HEK293 (cell line): ENCODE measurements around the gene HNRNPUL2.

Experiments
- YY1 ChIP-seq: fragments of 450-650 bp; formaldehyde crosslinking; IDR thresholded peaks from 2 replicates; pipeline ENCODE4 v1.5.1; 2018; ENCODE audit warnings: missing biosample characterization, missing genetic modification characterization
- ZFP41 ChIP-seq: fragments of 450-650 bp; formaldehyde crosslinking; IDR thresholded peaks from 2 replicates; pipeline ENCODE4 v1.5.1; 2016; ENCODE audit warnings: missing biosample characterization, missing genetic modification characterization, borderline replicate concordance
- ZNF138 ChIP-seq: fragments of 450-650 bp; formaldehyde crosslinking; IDR thresholded peaks from 2 replicates; pipeline ENCODE4 v1.5.1; 2016; ENCODE audit warnings: missing biosample characterization, missing genetic modification characterization, borderline replicate concordance
- ZNF274 ChIP-seq, 2 experiments: fragments of 200-500 bp in 1 of 2; fragments of 450-650 bp in 1 of 2; sonication (Bioruptor generic) in 1 of 2; formaldehyde crosslinking in 1 of 2; IDR thresholded peaks; 2 replicates each; pipeline versions ENCODE4 v1.5.1 to v1.6.1; 2014 to 2016; ENCODE audit warnings: borderline replicate concordance in 1 of 2, inconsistent platforms in 1 of 2, low read length in 1 of 2, missing biosample characterization in 1 of 2, missing genetic modification characterization in 1 of 2
- ZNF354C ChIP-seq: fragments of 450-650 bp; formaldehyde crosslinking; IDR thresholded peaks from 2 replicates; pipeline ENCODE4 v1.5.1; 2016; ENCODE audit warnings: missing biosample characterization, missing genetic modification characterization, low read depth, borderline replicate concordance
- ZNF514 ChIP-seq: fragments of 450-650 bp; formaldehyde crosslinking; IDR thresholded peaks from 2 replicates; pipeline ENCODE4 v1.5.1; 2016; ENCODE audit warnings: missing biosample characterization, missing genetic modification characterization
- ZNF596 ChIP-seq: fragments of 450-650 bp; IDR thresholded peaks from 2 replicates; pipeline ENCODE4 v1.5.0; 2018; ENCODE audit warnings: missing biosample characterization, mild to moderate bottlenecking, missing genetic modification characterization, moderate library complexity
- ZNF776 ChIP-seq: fragments of 450-650 bp; formaldehyde crosslinking; IDR thresholded peaks from 2 replicates; pipeline ENCODE4 v1.5.0; 2017; ENCODE audit warnings: missing biosample characterization, missing genetic modification characterization, borderline replicate concordance
- ZNF777 ChIP-seq: fragments of 450-650 bp; formaldehyde crosslinking; IDR thresholded peaks from 2 replicates; pipeline ENCODE4 v1.5.1; 2017; ENCODE audit warnings: missing biosample characterization, missing genetic modification characterization, borderline replicate concordance
- TF ChIP-seq, protein P1 (sequence below): IDR thresholded peaks from 2 replicates; pipeline ENCODE4 v1.6.1; 2011; ENCODE audit warnings: mild to moderate bottlenecking, low read depth, low read length, borderline replicate concordance
- TF ChIP-seq, protein P2 (sequence below): fragments of 450-650 bp; formaldehyde crosslinking; IDR thresholded peaks from 2 replicates; pipeline ENCODE4 v1.5.1; 2017; ENCODE audit warnings: missing biosample characterization, missing genetic modification characterization
- TF ChIP-seq, protein P3 (sequence below): fragments of 450-650 bp; formaldehyde crosslinking; IDR thresholded peaks from 2 replicates; pipeline ENCODE4 v1.5.1; 2016; ENCODE audit warnings: missing biosample characterization, missing genetic modification characterization

DNA sequence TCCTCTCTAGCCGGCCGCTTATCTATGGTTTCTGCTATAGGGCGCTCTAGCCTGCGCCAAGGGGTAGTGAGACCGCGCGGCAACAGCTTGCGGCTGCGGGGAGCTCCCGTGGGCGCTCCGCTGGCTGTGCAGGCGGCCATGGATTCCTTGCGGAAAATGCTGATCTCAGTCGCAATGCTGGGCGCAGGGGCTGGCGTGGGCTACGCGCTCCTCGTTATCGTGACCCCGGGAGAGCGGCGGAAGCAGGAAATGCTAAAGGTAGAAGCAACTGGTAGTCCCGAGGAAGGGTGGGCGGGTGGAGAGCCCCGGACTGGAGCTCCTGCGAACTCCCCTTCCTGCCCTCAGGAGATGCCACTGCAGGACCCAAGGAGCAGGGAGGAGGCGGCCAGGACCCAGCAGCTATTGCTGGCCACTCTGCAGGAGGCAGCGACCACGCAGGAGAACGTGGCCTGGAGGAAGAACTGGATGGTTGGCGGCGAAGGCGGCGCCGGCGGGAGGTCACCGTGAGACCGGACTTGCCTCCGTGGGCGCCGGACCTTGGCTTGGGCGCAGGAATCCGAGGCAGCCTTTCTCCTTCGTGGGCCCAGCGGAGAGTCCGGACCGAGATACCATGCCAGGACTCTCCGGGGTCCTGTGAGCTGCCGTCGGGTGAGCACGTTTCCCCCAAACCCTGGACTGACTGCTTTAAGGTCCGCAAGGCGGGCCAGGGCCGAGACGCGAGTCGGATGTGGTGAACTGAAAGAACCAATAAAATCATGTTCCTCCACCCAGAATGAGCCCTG, 55.5 kb downstream of the HNRNPUL2 start, which contains the start of the genes LBHD1 and UQCC3:
- TF ChIP-seq, protein P1, sequence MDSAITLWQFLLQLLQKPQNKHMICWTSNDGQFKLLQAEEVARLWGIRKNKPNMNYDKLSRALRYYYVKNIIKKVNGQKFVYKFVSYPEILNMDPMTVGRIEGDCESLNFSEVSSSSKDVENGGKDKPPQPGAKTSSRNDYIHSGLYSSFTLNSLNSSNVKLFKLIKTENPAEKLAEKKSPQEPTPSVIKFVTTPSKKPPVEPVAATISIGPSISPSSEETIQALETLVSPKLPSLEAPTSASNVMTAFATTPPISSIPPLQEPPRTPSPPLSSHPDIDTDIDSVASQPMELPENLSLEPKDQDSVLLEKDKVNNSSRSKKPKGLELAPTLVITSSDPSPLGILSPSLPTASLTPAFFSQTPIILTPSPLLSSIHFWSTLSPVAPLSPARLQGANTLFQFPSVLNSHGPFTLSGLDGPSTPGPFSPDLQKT: no peak
- TF ChIP-seq, protein P2, sequence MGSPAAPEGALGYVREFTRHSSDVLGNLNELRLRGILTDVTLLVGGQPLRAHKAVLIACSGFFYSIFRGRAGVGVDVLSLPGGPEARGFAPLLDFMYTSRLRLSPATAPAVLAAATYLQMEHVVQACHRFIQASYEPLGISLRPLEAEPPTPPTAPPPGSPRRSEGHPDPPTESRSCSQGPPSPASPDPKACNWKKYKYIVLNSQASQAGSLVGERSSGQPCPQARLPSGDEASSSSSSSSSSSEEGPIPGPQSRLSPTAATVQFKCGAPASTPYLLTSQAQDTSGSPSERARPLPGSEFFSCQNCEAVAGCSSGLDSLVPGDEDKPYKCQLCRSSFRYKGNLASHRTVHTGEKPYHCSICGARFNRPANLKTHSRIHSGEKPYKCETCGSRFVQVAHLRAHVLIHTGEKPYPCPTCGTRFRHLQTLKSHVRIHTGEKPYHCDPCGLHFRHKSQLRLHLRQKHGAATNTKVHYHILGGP: peak; percentile 53; the same call in 1 of the 2 replicates
- TF ChIP-seq YY1 (tag by site-specific recombination) (peak; percentile 66), ZFP41 (tag by site-specific recombination) (no peak), ZNF596 (tag by site-specific recombination) (no peak), ZNF354C (tag by site-specific recombination) (no peak), ZNF138 (no peak), ZNF514 (tag by site-specific recombination) (no peak), ZNF777 (tag by site-specific recombination) (no peak), ZNF274 (IDR thresholded peaks at IDR 0.05; ENCODE audit: low read length) (no peak), ZNF274 (tag by site-specific recombination; IDR thresholded peaks at IDR 0.05; ENCODE audit: borderline replicate concordance) (no peak), ZNF776 (tag by site-specific recombination) (no peak)
- TF ChIP-seq, protein P3, sequence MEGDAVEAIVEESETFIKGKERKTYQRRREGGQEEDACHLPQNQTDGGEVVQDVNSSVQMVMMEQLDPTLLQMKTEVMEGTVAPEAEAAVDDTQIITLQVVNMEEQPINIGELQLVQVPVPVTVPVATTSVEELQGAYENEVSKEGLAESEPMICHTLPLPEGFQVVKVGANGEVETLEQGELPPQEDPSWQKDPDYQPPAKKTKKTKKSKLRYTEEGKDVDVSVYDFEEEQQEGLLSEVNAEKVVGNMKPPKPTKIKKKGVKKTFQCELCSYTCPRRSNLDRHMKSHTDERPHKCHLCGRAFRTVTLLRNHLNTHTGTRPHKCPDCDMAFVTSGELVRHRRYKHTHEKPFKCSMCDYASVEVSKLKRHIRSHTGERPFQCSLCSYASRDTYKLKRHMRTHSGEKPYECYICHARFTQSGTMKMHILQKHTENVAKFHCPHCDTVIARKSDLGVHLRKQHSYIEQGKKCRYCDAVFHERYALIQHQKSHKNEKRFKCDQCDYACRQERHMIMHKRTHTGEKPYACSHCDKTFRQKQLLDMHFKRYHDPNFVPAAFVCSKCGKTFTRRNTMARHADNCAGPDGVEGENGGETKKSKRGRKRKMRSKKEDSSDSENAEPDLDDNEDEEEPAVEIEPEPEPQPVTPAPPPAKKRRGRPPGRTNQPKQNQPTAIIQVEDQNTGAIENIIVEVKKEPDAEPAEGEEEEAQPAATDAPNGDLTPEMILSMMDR (tag by site-specific recombination): no peak
